H1 (cell line): ENCODE data around the gene ACKR3. TPM values are rescaled to one million over a fixed set of nuclear protein-coding genes. Genes with fewer than 3 reads are reported as not detected.

Experiments used
- ATF2 ChIP-seq: IDR thresholded peaks from 2 replicates; pipeline ENCODE4 v1.6.1; 2012; ENCODE audit warnings: low read length, inconsistent platforms
- RBBP5 ChIP-seq: IDR thresholded peaks from 2 replicates; pipeline ENCODE4 v1.7.1; 2012; ENCODE audit warnings: low read depth, mild to moderate bottlenecking, inconsistent platforms, low read length, moderate library complexity, borderline replicate concordance
- polyA plus RNA-seq, 7 experiments: library from polyadenylated mRNA; depleted of rRNA in 3 of 7; stranded (reverse) in 5 of 7; unstranded in 2 of 7; fragments of >200 nt in 5 of 7; fragments of 200-250 nt in 2 of 7; gene quantifications; 1 replicate in 5 of 7; 2 replicates in 1 of 7; 4 replicates in 1 of 7; pipeline versions ENCODE4 v1.2.1 to v1.2.3, GENCODE V29; 2011 to 2013; ENCODE audit warnings: missing spikeins in 2 of 7, mixed read lengths in 2 of 7
- total RNA-seq: library from RNA; stranded (reverse); fragmentation: NEBNext Ultra II Directional; extraction: Animal tissue kit (Norgen Biotek cat#: 25700); gene quantifications from 2 replicates; pipeline ENCODE4 v1.2.1, GENCODE V29; 2021
- TF ChIP-seq, protein P1 (sequence below): IDR thresholded peaks from 2 replicates; pipeline ENCODE4 v1.6.1; 2012; ENCODE audit warnings: inconsistent platforms

ACKR3 gene
- total and polyA plus RNA-seq, 2 of the 8 experiments (the other 6 are each of a cell fraction or from before 2014, with no cell fraction given), result 1.4 to 24.4 TPM

GRCh38 chr2:236627193-236627592 lies 57.6 kb downstream of the ACKR3 start (continued):
- TF ChIP-seq ATF2 (no peak), RBBP5 (no peak)
- TF ChIP-seq, protein P1, sequence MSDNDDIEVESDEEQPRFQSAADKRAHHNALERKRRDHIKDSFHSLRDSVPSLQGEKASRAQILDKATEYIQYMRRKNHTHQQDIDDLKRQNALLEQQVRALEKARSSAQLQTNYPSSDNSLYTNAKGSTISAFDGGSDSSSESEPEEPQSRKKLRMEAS, result no peak
